Tongue (tissue), 2 donors: ENCODE results near the gene SLIT1. TPM values are rescaled to one million over a fixed set of nuclear protein-coding genes. Genes with fewer than 3 reads are reported as not detected.

ENCODE experiments used
- DNase-seq: peaks from one replicate; pipeline ENCODE4 v3.0.0-alpha.2; 2015
- total RNA-seq: library from RNA; depleted of rRNA; stranded (reverse); fragments of >200 nt; gene quantifications from one replicate; pipeline ENCODE4 v1.2.3, GENCODE V29; 2014

SLIT1 gene
- 0.72 TPM for total RNA-seq

DNA sequence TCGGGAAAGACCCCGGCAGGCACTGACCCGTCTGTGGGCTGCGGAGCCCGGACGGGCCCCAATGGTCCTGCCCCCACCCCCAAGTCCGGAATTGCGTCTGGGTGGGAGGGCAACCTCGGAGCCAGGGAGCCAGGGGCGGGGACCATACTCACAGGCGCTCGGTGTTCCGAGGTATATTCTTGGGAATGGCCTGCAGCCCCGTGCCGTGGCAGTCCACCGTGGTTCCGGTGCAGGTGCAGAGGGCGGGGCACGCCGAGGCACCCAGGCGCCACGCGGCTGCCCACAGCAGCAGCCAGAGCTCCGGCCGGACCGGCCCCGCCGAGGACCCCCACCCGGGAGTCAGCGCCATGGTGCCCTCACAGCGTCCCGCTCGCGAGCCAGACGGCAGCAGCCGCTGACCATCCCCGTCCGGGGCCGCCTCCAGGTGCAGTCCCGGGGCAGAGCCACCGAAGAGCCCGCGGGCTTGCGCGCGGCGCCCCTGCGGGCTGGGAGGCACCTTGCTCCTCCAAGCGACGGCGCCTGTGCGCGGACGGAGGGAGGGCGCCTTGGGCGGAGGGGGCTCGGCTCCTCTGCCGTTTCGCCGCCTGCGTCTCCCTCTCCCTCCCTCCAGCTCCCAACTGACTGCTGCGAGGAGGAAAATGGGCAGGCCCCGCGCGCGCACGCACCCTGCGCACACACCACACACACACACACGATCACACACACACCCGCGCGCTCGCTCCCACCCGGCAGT is at the start of gene SLIT1:
Gene SLIT1, minus strand, starts transcription at position 634 of the 733 bp plus-strand sequence. Its CDS starts 285 bp downstream, at position 349.
- DNase-seq: peak; percentile 35

DNA sequence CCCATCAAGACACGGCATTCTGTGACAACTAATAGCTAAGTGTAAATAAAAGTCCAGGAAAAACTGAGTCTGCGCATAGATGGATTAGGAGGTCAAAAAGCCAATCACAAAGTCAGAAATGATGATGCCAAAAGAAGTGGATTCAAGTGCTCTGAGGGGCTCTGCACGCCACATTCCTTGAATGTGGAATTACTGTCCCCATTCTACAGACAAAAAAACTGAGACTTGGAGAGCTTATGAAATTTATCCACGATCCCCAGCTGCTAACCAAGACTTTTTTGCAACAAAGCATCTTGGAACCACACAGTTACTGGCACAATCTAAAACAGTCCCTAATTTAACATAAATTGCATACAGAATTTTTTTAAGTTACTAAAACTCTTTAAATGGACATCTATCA is 49.6 kb upstream of the SLIT1 start:
- no peak for DNase-seq

DNA sequence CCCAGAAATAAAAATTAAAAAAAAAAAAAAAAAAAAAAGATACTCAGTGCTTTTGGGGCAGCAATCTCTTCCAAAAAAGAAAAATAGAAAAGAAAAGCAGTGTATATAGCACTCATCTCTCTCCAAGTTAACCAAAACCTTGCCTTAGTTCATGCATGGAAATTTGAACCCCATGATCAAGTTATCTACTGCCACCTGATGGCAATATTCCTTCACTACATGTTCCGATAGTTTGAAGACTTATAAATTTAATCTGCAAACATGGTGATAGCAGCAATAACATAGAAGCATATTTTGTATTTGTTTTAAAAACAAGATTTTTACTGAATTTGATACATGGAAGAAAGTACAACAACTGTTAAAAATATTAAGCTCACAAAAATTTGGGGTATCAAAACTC is 48.6 kb upstream of the SLIT1 start:
- DNase-seq: peak; percentile 59

DNA sequence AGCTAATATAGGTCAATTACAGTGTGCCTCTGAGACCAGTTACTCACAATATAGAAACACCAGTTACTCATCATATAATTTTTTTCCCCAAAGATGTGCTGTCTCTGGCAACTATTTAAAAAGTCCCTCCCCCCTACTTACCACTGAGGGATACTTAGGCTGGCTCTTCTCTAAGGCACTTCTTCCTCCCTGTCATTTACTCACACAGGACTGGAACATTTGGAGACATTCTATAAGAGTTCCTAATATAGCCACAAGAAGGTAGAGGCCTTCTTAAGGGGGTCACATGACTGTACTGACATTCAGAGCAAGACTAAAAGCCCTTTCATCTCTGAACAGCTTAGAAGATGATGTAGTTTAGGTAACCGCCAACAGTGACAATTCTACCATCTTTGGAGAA is 44.4 kb upstream of the SLIT1 start:
- no peak for DNase-seq

DNA sequence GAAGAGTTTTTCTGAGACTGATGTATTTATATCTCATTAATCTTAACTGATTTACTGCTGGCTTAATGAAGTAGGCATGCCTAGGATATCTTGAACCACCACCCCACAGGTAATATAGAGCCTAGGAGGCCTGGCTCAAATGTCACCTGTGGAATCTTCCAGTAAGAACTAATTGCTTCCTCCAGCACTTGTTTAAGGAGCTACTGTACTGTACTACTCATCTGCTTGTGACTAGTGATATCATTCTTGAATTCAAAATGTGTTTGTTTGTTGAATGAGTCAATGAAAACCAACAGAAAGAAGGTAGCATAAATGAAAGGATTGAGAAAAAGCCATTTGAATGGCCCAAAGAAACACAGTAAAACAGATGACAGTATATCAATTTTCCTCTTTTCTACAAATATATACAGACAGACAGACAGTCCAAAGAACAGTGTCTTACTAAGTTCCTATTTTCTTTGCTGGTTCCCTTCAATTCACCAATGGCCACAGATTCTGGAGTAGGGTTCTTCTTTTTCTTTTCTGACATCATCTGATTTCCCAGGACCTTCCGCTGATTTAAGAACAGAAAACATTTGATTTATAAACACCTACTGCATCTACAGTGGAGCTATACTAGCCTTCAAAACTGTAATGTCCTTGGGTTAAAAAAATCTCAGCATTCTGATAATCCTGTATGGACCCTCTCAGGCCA is 43.7 kb upstream of the SLIT1 start:
- no peak for DNase-seq

DNA sequence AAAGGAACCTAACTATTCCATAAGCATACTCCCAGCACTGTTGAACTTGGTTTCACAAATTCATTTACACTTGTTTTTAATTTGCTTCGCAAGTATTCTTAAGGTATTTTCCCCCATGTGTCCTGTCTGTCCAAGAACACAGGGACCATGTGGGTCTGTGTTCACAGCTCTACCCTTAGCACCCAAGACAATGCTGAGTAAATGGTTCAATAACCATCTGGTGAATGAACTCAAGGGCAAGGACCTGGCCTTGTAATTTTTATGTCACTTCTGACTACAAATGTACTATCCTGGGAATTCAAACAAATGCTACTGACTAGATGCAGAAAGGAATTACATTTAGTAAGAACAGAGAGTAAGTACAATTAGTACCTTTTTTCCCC is 43.0 kb upstream of the SLIT1 start:
- no peak for DNase-seq

DNA sequence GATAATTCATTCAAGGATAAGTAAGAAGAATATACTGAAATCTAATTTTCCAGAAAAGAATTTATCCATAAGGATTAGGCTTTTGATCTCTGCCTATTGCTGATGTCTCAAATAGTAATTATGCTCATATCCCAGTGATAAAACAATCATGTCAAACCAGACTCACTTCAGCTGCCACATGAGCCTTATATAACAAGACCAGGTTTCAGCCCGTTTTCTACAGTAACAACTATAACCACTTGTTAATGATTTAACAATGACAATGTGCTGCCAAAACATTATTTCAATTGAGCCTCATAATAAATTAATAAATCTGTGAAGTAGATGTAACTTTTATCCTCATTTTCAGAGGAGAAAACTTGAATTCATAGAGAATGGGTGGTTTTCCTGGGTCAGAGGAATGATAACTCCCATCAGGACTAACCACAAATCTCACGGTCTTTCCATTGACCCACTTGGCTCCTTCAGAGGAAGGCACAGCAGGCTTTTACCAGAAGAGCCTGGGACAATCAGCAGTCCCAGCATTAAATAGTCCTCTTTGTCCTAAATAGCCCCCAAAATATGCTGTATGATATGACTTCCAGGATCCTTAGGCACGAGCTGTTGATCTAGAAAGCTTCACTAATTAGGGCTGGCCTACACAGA is 42.5 kb upstream of the SLIT1 start:
- no peak for DNase-seq

DNA sequence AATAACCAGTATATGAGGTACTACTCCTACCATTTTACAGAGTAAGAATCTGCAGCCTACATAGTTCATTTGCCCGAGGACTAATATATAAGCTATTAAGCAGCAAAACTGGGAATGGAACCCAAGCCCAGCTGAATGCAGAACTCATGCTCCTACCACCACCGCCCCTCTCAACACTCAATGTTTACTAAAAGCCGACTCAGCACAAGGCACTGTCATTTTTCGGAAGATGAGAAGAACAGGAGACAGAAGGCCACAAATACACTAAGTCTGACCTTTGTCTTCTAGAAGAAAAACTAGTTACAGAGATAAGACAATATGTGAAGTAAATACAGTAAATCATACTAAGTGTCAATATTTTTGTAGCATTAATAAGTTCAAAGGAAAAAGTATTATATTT is 40.6 kb upstream of the SLIT1 start:
- no peak for DNase-seq

DNA sequence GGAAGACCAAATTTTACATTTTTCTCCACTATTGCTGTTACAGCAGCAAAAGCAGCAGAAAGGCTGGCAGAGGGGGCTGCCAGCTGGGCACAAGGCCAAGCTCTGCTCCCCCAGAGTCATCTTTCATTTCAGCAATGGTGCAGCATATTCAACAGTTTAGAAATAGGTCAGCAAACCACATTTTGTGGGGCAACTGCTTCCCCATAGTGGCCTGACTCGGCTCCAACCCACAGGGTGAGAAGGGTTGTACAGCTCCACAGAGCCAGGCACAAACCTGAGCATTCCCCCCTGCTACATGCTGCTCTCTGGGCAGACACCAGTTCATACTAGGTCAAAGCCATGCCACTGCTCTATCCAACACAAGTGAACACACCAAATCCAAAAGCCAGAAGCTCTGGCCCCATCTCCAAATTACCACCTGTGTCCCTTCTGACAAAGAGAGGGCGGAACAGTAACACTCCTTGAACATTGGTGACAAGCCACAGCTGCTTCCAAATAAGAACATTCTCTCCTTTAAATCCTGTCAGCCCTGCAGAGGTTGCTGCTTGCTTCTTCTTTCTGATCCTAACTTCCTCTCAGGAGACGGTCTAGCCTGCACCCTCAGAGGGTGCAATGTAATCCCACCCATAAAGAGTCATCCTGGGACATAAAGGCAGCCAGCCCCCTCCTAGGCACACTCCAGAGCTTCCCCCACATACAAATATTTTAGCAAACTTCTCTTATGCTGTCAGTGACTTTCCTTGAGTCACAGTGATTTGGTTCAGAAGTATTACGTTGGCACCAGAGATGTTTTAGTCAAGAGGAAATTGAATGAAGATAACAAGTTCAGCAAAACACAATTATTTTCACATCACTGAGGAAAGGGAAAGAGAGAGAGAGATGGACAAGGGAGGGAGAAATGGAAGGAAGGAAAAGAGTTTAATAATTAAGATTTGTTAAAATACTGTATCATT is 39.0 kb upstream of the SLIT1 start:
- DNase-seq: peak; percentile 16

DNA sequence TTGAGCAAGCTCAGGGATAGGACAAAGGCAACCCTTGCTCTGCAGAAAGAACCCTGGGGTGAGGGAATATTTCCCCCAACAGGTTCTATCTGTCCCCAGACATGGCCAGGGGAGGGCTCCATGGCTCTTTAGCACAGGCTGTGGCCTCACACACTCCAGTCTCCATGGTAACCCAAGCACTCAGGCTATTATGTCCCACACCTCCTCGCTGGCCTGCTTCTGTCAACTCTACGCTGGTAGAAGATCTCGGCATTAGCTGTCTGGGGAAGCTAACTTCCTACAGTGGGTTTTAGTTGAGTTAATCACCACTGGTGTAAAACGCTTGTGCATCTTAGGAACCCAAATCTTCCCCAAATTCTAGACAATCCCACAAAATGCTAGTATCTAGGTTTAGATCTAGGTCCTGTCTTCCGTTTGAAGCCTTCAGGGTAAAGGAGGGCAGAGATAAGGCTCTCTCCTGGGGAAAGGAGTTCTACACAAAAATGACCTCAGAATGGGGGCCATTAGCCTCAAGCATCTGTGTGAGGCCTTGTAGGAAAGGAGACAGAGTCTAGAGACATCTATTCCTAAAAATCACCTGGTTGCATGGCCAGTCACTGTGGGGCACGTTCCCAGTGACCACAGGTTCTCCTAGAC is 36.7 kb upstream of the SLIT1 start:
- peak; percentile 19 for DNase-seq

DNA sequence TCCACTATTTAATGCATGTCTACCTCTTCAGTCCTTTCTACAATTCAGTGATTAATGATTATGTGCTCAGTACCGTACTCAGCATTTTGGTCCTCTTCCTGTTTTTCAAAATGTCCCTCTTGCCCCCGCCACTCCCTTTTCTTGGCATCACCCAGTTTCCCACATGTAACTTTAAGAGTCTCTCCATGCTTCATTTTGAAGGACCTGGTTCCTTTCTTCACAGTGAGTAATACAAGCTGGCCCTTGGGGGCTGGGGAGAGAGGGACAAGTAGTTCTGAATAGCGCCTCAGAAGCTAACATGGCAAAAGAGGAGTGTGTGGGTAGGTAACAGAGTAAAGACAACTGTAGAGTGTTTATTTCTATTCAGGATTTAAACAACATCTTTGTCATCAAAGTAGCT is 34.6 kb upstream of the SLIT1 start:
- no peak for DNase-seq

DNA sequence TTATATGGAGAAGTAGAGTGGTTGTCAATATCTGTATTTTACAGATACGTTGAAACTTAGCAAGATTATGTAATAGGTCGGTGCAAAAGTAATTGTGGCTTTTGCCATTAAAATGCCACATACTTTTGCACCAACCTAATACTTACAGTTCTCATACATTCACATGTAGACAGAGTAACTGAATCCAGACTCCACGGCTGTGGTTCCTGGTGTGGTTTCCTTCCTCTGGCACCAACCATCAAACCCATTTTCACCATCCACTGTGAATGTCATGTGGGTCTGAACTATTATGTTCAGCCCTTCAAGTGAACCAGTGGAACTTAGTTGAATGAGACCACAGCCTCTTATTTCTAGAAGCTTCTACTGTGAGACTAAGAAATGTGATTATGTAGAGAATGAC is 31.5 kb upstream of the SLIT1 start:
- DNase-seq: no peak

DNA sequence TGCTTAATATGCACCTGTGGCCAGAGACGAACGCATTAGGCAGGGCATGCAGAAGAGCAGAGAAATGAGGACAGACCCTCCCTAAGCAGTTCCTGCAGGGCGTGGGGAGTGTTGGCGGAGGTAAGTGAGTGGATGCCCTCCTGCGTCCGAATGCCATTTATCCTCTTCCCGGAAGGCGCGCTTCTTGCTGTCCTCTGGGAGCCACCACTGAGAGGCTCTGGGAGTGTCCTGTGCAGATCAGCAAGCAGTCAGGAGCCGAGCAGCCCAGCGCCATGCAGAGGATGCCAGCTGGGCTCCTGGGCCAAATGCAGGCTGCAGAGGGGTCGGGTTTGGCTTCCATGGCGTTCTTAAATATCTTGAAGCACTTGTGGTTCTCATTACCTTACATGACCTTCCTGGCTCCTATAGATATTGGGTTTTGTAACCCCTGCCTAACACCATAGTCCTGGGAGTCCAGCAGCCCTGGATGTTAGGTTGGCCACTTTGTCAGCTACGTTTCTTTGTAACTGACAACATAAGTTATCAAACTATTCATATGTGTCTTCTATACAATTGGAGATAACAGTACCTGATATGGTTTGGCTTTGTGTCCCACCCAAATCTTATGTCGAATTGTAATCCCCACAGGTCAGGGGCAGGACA is 30.0 kb upstream of the SLIT1 start:
- DNase-seq: no peak

DNA sequence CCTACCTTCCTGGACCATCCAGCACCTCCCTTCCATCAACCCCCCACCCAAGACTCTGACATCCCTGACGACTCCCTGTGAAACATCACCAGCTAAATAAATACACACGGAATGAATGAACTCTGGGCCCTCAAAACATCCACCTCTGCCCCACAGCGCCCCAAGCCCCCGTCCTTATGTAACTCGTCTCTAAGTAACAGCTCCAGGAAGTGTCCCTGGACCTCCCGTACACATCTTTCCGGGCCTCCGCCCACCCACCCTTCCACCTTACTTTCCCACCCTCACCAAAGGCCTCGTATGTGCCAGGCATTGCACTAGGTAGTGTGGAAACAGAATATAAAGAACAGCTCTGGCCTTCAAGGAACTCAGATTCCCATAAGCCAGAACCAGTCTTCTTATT is 27.7 kb upstream of the SLIT1 start:
- no peak for DNase-seq

DNA sequence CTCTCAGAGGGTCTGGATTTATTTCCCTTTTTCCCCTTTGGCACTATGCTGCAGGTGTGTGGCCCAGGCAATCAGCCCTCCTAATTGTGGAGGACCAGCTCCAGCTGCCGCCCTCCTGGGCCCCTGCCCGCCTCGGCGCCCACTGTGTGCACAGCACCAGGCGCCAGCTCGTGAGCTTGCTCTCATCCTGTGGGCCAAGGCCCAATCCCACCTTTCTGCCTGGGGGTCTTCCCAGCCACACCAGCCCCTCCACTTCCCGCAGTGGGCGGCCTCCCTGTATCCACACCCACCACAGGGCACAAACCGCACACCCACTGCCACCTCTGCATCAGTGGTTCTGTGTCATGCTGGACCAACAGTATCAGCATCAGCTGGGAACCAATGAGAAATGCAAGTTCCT is 25.5 kb upstream of the SLIT1 start:
- DNase-seq: no peak

DNA sequence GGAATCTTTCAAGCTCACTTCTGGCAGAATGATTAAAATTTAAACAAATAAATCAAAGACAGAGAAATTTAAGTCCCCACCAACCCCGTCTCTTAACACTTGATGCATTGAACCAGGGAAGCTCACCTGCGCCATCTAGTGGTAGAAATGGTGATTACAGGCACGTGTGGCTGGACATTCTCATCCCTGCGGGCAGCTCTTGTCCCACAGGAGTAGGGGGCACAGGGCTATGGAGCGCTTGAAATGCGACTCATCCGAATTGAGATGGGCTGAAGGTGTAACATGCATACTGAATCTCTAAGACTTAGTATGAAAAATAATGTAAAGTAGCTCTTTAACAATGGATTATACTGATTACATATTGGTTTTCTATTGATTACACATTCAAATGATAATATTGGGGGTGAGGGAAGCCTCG is 24.8 kb upstream of the SLIT1 start:
- DNase-seq: peak; percentile 89

DNA sequence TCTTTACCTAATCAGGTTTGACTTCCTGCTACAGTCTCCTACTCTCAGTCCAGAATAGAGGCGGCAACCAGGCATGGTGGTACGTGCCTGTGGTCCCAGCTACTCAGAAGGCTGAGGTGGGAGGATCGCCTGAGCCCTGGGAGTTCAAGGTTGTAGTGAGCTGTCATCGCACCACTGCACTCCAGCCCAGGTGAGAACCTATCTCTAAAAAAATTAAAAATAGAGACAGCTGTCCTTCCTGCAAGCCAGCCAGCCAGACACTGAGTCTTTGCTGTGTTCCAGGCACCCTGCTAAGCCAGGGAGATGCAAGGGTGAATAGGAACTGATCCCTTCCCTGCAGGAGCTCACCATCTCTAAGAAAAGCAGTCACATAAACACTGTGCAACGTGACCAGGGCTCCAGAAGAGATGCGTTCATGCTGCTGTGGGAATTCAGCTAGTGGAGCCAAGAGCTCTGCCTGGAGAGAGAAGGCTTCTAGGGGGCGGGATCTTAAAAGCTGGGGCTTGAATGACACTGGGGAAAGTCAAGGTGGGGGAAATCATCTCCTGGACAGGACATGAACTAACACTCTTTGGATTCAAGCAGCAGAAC is 22.1 kb upstream of the SLIT1 start:
- no peak for DNase-seq

DNA sequence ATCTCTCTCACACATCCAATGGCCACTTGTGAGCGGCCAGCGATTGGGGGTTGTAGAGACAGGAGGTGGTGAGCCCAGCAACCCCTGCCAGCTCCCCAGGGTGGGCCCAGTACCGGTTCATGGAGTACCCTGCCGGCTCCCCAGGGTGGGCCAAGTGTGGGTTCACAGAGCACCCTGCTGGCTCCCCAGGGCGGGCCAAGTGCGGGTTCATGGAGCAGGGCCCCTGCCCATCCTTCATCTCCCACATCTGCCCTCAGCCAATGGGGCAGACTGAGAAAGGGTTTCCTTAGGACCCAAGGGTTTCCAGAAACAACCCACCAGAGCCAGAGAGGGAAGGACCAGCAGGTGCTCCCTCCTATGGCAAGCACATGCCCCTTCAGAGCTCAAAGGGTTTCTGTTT is 21.4 kb upstream of the SLIT1 start:
- DNase-seq: no peak

DNA sequence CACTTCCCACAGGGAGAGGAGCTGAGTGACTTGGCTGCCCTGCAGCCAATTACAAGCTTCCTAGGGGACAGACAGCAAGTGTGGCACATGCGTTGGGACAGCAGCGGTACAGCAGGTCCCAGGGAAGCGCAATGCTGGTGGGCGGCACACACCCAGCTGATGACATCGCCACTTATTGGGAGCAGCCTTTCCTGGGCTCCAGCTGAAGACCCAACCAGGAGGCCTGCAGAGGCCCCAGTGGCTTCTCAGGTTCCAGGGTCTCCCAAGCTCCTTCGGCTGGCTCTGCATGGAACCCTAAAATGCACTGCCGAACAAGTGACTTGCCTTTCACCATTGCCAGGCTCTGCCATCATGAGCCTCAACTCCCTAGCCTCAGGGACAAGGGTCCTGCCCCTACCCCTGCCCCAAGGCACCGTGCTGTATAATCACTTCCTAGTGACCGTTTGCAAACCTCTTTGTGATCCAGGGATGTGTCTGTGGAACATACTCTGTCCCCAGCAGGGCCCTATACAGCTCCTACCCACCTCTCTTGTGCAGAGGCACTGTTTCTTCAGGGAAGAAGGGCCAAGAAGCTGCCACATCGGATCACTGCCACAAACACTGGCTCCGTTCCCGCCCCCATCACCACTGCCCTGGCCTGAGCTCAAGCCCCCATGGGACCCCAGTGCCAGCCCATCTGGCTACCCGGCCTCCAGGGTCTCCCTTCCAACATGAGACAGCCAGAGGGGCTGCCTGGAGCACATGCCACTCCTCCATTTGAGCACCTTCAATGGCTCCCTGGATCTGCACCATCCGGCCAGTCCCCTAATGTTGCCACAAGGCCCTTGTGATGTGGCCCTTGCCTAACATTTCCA is 19.3 kb upstream of the SLIT1 start:
- DNase-seq: no peak

DNA sequence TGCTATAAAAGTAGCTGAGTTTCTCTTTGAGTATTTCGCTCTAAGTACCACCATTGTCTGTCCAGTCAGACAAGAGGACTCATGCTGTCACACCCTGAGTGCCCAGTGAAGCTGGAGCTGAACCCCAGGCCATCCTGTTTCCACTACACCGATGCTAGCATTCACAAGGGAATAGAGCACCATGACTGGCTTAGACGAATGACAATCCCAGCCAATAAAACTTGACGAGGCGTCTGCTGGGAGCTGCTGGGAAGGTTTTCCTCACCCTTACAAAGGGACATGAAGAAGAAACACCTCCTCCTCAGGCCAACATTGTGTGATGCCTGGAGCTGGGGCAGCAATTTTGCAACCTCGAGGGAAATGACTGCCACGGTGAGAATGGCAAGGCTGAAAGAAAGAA is 17.5 kb upstream of the SLIT1 start:
- no peak for DNase-seq
